HG03558 (cell line): ENCODE results near the gene KRTAP2-4.
"Not testable (repeated sequence)": the region's sequence is repeated elsewhere in the genome, so short reads cannot be mapped to it uniquely, and the experiment has no call there.

ENCODE experiments used
- ATAC-seq: cut with Tn5 transposase; IDR thresholded peaks from one replicate; pipeline ENCODE4 v1.9.1; 2021; ENCODE audit warnings: moderate number of reproducible peaks; ENCODE audit not compliant: unreplicated experiment; ENCODE audit errors: extremely low read depth

The KRTAP2-4 gene

GRCh38 chr17:41040783-41041571, 24.7 kb downstream of the KRTAP2-4 start, which contains the start of gene KRTAP1-1:
KRTAP1-1 (minus strand) TSS chr17:41041450; CDS start chr17:41041397, 53 bp downstream.
- ATAC-seq: not testable (repeated sequence)

GRCh38 chr17:41037853-41038350, 27.8 kb downstream of the KRTAP2-4 start:
- ATAC-seq: no peak

- not testable (repeated sequence) for ATAC-seq
These were observed 31.2 kb downstream of the KRTAP2-4 start, which contains the start of gene KRTAP1-3 for GRCh38 chr17:41034346-41034935. KRTAP1-3 (minus strand) TSS chr17:41034874; CDS start chr17:41034821, 53 bp downstream.

GRCh38 chr17:41029633-41030245, 35.9 kb downstream of the KRTAP2-4 start, which contains the start of gene KRTAP1-4:
KRTAP1-4 (minus strand) TSS chr17:41030195; CDS start chr17:41030078, 117 bp downstream.
- no peak for ATAC-seq

- no peak for ATAC-seq
These were observed 38.8 kb downstream of the KRTAP2-4 start, which contains the start of gene KRTAP1-5 for GRCh38 chr17:41026715-41027471. KRTAP1-5 (minus strand) TSS chr17:41027208; CDS start chr17:41027155, 53 bp downstream.

- ATAC-seq: no peak
These were observed 41.0 kb downstream of the KRTAP2-4 start for GRCh38 chr17:41024697-41025096.

GRCh38 chr17:41020336-41020735, 45.3 kb downstream of the KRTAP2-4 start:
- ATAC-seq: no peak

- ATAC-seq: no peak
These were observed 46.3 kb downstream of the KRTAP2-4 start for GRCh38 chr17:41019415-41019814.

- ATAC-seq: no peak
These were observed 47.1 kb downstream of the KRTAP2-4 start for GRCh38 chr17:41018541-41018940.

- no peak for ATAC-seq
These were observed 49.0 kb downstream of the KRTAP2-4 start for GRCh38 chr17:41016578-41017215.

- ATAC-seq: no peak
These were observed 50.2 kb downstream of the KRTAP2-4 start for GRCh38 chr17:41015454-41015853.
